ENCODE results near the gene CBX8. TPM values are rescaled to one million over a fixed set of nuclear protein-coding genes. Genes with fewer than 3 reads are reported as not detected.

CBX8 gene
- total and polyA plus RNA-seq, 2 of the 8 experiments (the other 6 are each of a cell fraction or from before 2014, with no cell fraction given) = 0.09 to 2.1 TPM

DNA sequence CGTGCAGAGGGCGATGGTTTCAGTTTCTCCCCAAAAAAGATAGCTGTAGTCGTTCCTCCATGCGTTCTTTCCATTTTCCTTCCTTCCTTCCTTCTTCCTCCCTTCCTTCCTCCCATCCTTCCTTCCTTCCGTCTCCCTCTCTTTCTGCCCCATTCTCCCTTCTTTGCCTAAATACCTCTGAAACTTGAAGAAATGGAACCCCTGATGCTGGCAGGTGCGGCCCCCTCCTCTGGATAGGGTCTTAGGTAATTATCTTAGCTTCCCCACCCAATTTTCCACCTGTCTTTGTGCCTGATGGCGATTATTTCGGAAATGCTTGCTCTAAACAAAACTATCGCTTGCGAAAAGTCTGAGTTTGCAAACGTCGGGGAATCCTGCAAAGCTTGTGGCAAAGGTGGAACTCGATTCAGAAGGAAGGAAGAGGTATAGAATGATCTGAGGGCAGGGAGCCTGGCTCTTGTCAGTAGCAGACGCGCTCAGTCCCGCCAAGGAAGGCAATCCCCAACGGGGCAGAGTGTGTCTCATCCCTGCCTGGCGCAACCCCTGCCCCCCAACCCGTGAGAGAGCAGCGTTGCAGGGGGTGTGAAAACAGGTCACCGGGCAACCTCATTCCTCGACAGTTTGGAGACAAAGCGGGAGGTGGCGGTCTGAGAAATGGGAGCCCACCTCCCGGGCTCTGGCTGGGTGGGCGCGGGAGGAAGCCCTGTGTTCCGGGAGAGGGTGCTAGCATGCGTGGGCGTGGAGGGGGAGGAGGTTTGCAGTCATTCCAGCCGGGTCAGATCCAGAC lies 2.9 kb upstream of the CBX8 start (continued):
- TF ChIP-seq, protein P1, sequence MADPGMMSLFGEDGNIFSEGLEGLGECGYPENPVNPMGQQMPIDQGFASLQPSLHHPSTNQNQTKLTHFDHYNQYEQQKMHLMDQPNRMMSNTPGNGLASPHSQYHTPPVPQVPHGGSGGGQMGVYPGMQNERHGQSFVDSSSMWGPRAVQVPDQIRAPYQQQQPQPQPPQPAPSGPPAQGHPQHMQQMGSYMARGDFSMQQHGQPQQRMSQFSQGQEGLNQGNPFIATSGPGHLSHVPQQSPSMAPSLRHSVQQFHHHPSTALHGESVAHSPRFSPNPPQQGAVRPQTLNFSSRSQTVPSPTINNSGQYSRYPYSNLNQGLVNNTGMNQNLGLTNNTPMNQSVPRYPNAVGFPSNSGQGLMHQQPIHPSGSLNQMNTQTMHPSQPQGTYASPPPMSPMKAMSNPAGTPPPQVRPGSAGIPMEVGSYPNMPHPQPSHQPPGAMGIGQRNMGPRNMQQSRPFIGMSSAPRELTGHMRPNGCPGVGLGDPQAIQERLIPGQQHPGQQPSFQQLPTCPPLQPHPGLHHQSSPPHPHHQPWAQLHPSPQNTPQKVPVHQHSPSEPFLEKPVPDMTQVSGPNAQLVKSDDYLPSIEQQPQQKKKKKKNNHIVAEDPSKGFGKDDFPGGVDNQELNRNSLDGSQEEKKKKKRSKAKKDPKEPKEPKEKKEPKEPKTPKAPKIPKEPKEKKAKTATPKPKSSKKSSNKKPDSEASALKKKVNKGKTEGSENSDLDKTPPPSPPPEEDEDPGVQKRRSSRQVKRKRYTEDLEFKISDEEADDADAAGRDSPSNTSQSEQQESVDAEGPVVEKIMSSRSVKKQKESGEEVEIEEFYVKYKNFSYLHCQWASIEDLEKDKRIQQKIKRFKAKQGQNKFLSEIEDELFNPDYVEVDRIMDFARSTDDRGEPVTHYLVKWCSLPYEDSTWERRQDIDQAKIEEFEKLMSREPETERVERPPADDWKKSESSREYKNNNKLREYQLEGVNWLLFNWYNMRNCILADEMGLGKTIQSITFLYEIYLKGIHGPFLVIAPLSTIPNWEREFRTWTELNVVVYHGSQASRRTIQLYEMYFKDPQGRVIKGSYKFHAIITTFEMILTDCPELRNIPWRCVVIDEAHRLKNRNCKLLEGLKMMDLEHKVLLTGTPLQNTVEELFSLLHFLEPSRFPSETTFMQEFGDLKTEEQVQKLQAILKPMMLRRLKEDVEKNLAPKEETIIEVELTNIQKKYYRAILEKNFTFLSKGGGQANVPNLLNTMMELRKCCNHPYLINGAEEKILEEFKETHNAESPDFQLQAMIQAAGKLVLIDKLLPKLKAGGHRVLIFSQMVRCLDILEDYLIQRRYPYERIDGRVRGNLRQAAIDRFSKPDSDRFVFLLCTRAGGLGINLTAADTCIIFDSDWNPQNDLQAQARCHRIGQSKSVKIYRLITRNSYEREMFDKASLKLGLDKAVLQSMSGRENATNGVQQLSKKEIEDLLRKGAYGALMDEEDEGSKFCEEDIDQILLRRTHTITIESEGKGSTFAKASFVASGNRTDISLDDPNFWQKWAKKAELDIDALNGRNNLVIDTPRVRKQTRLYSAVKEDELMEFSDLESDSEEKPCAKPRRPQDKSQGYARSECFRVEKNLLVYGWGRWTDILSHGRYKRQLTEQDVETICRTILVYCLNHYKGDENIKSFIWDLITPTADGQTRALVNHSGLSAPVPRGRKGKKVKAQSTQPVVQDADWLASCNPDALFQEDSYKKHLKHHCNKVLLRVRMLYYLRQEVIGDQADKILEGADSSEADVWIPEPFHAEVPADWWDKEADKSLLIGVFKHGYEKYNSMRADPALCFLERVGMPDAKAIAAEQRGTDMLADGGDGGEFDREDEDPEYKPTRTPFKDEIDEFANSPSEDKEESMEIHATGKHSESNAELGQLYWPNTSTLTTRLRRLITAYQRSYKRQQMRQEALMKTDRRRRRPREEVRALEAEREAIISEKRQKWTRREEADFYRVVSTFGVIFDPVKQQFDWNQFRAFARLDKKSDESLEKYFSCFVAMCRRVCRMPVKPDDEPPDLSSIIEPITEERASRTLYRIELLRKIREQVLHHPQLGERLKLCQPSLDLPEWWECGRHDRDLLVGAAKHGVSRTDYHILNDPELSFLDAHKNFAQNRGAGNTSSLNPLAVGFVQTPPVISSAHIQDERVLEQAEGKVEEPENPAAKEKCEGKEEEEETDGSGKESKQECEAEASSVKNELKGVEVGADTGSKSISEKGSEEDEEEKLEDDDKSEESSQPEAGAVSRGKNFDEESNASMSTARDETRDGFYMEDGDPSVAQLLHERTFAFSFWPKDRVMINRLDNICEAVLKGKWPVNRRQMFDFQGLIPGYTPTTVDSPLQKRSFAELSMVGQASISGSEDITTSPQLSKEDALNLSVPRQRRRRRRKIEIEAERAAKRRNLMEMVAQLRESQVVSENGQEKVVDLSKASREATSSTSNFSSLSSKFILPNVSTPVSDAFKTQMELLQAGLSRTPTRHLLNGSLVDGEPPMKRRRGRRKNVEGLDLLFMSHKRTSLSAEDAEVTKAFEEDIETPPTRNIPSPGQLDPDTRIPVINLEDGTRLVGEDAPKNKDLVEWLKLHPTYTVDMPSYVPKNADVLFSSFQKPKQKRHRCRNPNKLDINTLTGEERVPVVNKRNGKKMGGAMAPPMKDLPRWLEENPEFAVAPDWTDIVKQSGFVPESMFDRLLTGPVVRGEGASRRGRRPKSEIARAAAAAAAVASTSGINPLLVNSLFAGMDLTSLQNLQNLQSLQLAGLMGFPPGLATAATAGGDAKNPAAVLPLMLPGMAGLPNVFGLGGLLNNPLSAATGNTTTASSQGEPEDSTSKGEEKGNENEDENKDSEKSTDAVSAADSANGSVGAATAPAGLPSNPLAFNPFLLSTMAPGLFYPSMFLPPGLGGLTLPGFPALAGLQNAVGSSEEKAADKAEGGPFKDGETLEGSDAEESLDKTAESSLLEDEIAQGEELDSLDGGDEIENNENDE (IDR thresholded peaks at IDR 0.05; ENCODE audit: insufficient replicate concordance, low read length) = no peak
- TF ChIP-seq NANOG (IDR thresholded peaks at IDR 0.05; ENCODE audit: insufficient read depth, low read depth, low read length, poor library complexity, severe bottlenecking) (no peak), CBX5 (IDR thresholded peaks at IDR 0.05; ENCODE audit: low read depth, low read length) (no peak), MAFK (IDR thresholded peaks at IDR 0.05; ENCODE audit: low read depth, low read length) (no peak), CBX8 (IDR thresholded peaks at IDR 0.05; ENCODE audit: borderline replicate concordance, low read depth, low read length) (peak; percentile 83; the same call in 1 of the 2 replicates), GABPA (IDR thresholded peaks at IDR 0.05; ENCODE audit: borderline replicate concordance, insufficient read depth, low read length) (no peak), RBBP5 (IDR thresholded peaks at IDR 0.05; ENCODE audit: borderline replicate concordance, low read depth, low read length) (no peak), SIRT6 (IDR thresholded peaks at IDR 0.05; ENCODE audit: low read length) (no peak)
- TF ChIP-seq, protein P2, sequence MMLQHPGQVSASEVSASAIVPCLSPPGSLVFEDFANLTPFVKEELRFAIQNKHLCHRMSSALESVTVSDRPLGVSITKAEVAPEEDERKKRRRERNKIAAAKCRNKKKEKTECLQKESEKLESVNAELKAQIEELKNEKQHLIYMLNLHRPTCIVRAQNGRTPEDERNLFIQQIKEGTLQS (IDR thresholded peaks at IDR 0.05; ENCODE audit: insufficient read depth, low read depth, low read length) = no peak

Data from H1 (cell line).